Stimulated activated effector memory CD8-positive, alpha-beta T cell treated with anti-CD3 and anti-CD28 coated beads, Interleukin-12 subunit alpha, Interleukin-12 subunit beta, amount 100 ng/mL, for 72 hours (primary cell): ENCODE results near the gene PLS3.

Source experiments
- ATAC-seq: fragments of 150-1000 bp; cut with Tn5 transposase; 2 replicates; pipeline ENCODE4 v1.10.0; 2021
- DNase-seq, 2 donors: peaks; one replicate each; pipeline ENCODE4 v3.0.0; 2021 to 2022; ENCODE audit warnings: low spot score in 2 of 2
- H3K27ac Mint-ChIP-seq: one replicate; pipeline ENCODE4 v1.8.0; 2022; ENCODE audit warnings: mild to moderate bottlenecking, mixed read lengths
- H3K36me3 Mint-ChIP-seq: one replicate; pipeline ENCODE4 v1.8.0; 2022; ENCODE audit warnings: mild to moderate bottlenecking, mixed read lengths
- H3K4me1 Mint-ChIP-seq: one replicate; pipeline ENCODE4 v1.8.0; 2022; ENCODE audit warnings: mixed read lengths
- H3K4me3 Mint-ChIP-seq: one replicate; pipeline ENCODE4 v1.8.0; 2022; ENCODE audit warnings: mild to moderate bottlenecking, mixed read lengths
- H3K9me3 Mint-ChIP-seq: one replicate; pipeline ENCODE4 v1.8.0; 2022; ENCODE audit warnings: mixed read lengths

The PLS3 gene

GRCh38 chrX:115560211-115560977 lies 580 bp upstream of the PLS3 start:
- ATAC-seq (no peak), DNase-seq (no peak)
- Mint-ChIP-seq H3K4me1 (no peaks in the 10 kb centered on the region), H3K27ac (no peak overlapping the region), H3K36me3 (no peaks in the 10 kb centered on the region), H3K4me3 (no peak overlapping the region), H3K9me3 (peaks cover 3% of the 10 kb centered on the region)

DNA sequence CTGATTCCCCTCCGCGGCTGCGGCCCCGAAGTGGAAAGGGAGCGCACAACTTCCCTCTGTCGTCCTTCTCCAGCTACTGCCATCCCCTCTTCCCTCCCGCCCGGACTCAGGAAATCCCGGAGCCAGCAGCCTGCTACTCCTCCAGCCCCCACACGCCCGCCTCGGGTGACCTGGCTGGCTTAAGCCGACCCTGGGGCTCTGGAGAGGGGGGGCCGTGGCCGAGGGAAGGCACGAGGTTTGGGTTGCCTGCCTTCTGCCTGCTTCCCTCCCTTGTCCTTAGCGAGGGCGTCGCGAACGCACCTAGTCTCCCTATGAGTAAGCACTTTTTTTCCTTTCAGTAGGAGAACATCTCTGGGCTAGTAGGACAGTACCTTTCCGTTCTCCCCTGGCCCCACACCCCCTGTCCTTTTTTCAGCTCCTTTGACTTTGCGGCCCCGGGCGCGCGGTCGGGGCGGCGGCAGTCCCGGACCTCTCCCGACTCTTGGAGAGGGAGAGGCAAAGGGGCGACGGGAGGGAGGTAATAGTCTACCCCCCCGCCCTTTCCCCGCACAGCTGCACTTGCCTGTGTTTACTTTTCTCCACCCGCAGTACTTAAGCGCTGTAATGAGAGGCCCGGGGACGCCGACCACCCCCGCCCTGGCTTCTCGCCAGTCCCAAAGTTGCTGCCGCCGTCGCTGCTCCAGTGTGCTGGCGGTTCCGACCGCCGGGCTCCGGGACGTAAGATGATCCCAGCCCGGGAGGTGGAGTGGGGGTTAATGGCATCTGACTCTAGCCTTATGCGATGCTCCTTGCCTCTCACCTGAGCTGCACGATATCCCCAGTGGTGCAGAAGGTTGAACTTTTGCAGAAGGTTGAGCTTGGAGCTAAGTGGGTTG lies 868 bp downstream of the PLS3 start:
- no peak overlapping the region for H3K27ac Mint-ChIP-seq
- no peak for DNase-seq
- H3K4me3 Mint-ChIP-seq = no peak overlapping the region
- no peaks in the 10 kb centered on the region for H3K9me3 Mint-ChIP-seq
- no peaks in the 10 kb centered on the region for H3K4me1 Mint-ChIP-seq
- no peaks in the 10 kb centered on the region for H3K36me3 Mint-ChIP-seq
- no peak for ATAC-seq

- H3K4me1 Mint-ChIP-seq = no peaks in the 10 kb centered on the region
- no peak overlapping the region for H3K27ac Mint-ChIP-seq
- no peak for DNase-seq
- no peaks in the 10 kb centered on the region for H3K36me3 Mint-ChIP-seq
- ATAC-seq = no peak
- H3K4me3 Mint-ChIP-seq = no peak overlapping the region
- H3K9me3 Mint-ChIP-seq = no peaks in the 10 kb centered on the region
Observed at GRCh38 chrX:115562480-115562847, 1.5 kb downstream of the PLS3 start.

- H3K9me3 Mint-ChIP-seq = no peaks in the 10 kb centered on the region
- no peak for DNase-seq
- H3K36me3 Mint-ChIP-seq = no peaks in the 10 kb centered on the region
- no peak for ATAC-seq
- no peak overlapping the region for H3K4me3 Mint-ChIP-seq
- H3K27ac Mint-ChIP-seq = no peak overlapping the region
- H3K4me1 Mint-ChIP-seq = no peaks in the 10 kb centered on the region
Observed at GRCh38 chrX:115563633-115564162, 2.7 kb downstream of the PLS3 start.

GRCh38 chrX:115564243-115564642 lies 3.3 kb downstream of the PLS3 start:
- Mint-ChIP-seq H3K4me1 (no peaks in the 10 kb centered on the region), H3K9me3 (no peaks in the 10 kb centered on the region), H3K36me3 (no peaks in the 10 kb centered on the region), H3K4me3 (no peak overlapping the region), H3K27ac (no peak overlapping the region)
- no peak for ATAC-seq
- DNase-seq = no peak

- H3K9me3 Mint-ChIP-seq = no peaks in the 10 kb centered on the region
- no peak overlapping the region for H3K27ac Mint-ChIP-seq
- H3K36me3 Mint-ChIP-seq = no peaks in the 10 kb centered on the region
- no peaks in the 10 kb centered on the region for H3K4me1 Mint-ChIP-seq
- ATAC-seq (no peak), DNase-seq (no peak)
- H3K4me3 Mint-ChIP-seq = no peak overlapping the region
Observed at GRCh38 chrX:115565888-115566287, 4.9 kb downstream of the PLS3 start.

GRCh38 chrX:115571712-115572111 lies 10.7 kb downstream of the PLS3 start:
- Mint-ChIP-seq H3K4me1 (no peaks in the 10 kb centered on the region), H3K9me3 (peaks cover 2% of the 10 kb centered on the region), H3K27ac (no peak overlapping the region), H3K4me3 (no peak overlapping the region), H3K36me3 (no peaks in the 10 kb centered on the region)
- DNase-seq (no peak), ATAC-seq (no peak)

DNA sequence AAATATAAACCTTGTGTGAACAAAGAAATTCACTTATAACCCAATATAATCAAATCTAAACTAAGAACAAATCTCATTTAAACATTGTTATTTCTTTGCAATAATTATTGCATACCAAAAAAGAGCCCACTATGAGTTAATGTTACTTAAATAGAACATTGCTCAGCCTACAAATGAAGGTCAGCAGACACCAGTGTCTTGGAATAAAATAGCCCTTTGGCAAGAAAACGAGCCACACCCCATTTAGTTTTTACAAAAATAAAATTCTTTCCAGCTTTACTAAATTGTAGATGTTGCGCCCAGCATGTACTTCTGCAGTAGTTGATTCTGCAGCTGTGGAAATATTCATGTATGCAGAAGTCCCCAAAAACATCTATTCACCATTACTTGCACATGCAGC lies 12.2 kb downstream of the PLS3 start:
- Mint-ChIP-seq H3K4me1 (no peaks in the 10 kb centered on the region), H3K27ac (no peak overlapping the region), H3K9me3 (peaks cover 2% of the 10 kb centered on the region), H3K4me3 (no peak overlapping the region), H3K36me3 (no peaks in the 10 kb centered on the region)
- no peak for ATAC-seq
- DNase-seq = no peak

DNA sequence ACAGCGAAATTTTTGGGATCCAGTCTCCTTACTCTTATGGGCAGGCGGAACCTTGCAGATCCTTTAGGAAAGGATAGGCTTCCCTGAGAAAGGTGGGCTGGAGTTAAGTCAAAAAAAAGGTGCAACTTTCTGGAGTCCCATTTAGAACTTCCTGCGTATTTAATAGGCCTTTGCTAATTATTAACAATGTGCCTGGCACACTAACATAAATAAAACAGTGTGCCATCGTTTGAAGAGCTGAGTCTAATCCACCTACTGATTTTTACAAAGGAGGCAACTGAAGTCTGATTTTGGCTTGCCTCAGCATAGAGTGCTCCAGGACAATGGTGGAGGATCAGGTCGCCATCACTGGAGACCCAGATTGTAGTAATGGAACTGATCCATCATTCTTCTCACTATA lies 15.7 kb downstream of the PLS3 start:
- no peak for ATAC-seq
- H3K36me3 Mint-ChIP-seq = no peaks in the 10 kb centered on the region

DNA sequence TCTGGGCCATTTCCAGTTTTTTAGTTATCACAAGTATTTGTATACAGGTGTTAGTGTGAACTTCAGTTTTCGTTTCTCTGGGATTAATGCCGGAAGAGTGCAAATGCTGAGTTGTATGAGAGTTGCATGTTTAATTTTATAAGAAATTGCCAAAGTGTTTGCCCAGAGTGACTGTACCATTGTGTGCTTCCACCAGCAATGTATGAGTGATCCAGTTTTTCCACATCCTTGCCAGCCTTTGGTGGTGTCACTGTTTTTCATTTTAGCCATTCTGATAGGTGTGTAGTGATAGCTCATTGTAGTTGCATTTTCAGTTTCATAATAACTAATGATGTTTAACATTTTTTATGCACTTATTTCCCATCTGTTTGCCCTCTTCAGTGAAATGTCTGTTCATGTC lies 18.4 kb downstream of the PLS3 start:
- ATAC-seq = no peak

More for the DNA sequence above, 15.7 kb downstream of the PLS3 start:
- H3K9me3 Mint-ChIP-seq = peaks cover 2% of the 10 kb centered on the region
- no peaks in the 10 kb centered on the region for H3K4me1 Mint-ChIP-seq
- DNase-seq = no peak
- H3K4me3 Mint-ChIP-seq = no peak overlapping the region
- H3K27ac Mint-ChIP-seq = no peak overlapping the region

DNA sequence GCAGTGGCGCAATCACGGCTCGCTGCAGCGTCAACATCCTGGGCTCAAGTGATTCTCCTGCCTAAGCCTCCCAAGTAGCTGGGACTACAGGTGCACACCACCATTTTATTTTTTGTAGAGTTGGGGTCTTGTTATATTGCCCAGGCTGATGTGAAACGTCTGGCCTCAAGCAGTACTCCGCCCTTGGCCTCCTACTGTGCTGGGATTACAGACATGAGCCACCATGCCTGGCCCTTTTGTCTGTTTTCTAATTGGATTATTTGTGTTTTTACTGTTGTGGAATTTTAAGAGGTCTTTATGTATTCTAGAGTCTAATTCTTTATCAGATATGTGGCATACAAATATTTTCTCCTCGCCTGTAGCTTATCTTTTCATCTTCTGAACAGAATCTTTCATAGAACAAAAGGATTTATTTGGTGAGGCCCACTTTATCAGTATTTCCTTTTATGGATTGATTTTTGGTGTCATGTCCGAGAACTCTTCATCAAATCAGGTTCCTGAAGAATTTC lies 18.9 kb downstream of the PLS3 start:
- H3K27ac Mint-ChIP-seq = no peak overlapping the region
- H3K9me3 Mint-ChIP-seq = peaks cover 2% of the 10 kb centered on the region
- H3K4me1 Mint-ChIP-seq = no peaks in the 10 kb centered on the region
- ATAC-seq (no peak), DNase-seq (no peak)
- H3K36me3 Mint-ChIP-seq = no peaks in the 10 kb centered on the region
- no peak overlapping the region for H3K4me3 Mint-ChIP-seq

More for the DNA sequence above, 18.4 kb downstream of the PLS3 start:
- DNase-seq = no peak
- Mint-ChIP-seq H3K27ac (no peak overlapping the region), H3K36me3 (no peaks in the 10 kb centered on the region), H3K9me3 (peaks cover 2% of the 10 kb centered on the region), H3K4me1 (no peaks in the 10 kb centered on the region), H3K4me3 (no peak overlapping the region)

GRCh38 chrX:115581759-115582615 lies 21.0 kb downstream of the PLS3 start:
- Mint-ChIP-seq H3K9me3 (no peaks in the 10 kb centered on the region), H3K4me1 (no peaks in the 10 kb centered on the region), H3K4me3 (no peak overlapping the region), H3K27ac (no peak overlapping the region), H3K36me3 (no peaks in the 10 kb centered on the region)
- DNase-seq (no peak), ATAC-seq (no peak)

DNA sequence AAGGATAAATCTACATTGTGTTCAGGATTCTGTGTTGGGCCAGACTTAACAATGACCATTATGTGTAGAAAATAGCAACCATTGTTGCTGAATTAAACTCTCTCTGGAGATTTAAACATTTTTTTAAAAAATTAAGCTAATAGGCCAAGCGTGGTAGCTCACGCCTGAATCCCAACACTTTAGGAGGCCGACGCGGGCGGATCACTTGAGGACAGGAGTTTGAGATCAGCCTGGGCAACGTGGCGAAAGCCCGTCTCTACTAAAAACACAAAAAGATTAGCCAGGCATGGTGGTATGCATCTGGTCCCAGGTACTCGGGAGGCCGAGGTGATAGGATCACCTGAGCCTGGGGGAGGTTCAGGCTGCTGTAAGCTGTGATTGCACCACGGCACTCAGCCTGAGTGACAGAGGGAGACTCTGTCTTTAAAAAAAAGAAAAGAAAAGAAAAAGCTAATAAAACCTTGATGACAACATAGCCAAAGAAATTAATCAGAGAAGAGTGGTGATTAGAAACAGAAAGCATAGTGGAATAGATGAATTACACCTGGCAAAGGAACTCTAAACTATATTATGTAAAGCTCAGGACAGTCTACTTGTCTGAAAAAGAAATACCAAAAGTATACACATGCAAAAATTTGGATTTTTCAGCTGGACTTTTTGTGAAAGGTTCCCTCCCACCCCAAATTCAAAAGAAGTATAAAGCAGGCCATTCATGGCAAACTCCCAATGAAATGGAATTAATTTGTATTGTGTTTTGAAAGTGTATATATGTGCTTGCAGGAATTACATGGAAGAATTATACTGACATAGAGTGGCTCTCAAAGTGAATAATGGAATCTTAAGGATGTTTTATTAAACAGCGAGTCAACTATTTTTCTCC lies 21.9 kb downstream of the PLS3 start:
- no peak for DNase-seq
- ATAC-seq = no peak
- no peak overlapping the region for H3K4me3 Mint-ChIP-seq
- no peak overlapping the region for H3K27ac Mint-ChIP-seq
- H3K36me3 Mint-ChIP-seq = no peaks in the 10 kb centered on the region
- H3K4me1 Mint-ChIP-seq = no peaks in the 10 kb centered on the region
- H3K9me3 Mint-ChIP-seq = no peaks in the 10 kb centered on the region

GRCh38 chrX:115583496-115584004 lies 22.6 kb downstream of the PLS3 start:
- Mint-ChIP-seq H3K4me1 (no peaks in the 10 kb centered on the region), H3K27ac (no peak overlapping the region), H3K9me3 (no peaks in the 10 kb centered on the region)

More at GRCh38 chrX:115583496-115584004, 22.6 kb downstream of the PLS3 start:
- DNase-seq = no peak
- no peak overlapping the region for H3K4me3 Mint-ChIP-seq
- H3K36me3 Mint-ChIP-seq = no peaks in the 10 kb centered on the region
- ATAC-seq = no peak
